GM18498 (cell line): ENCODE results near the gene SMAD4.

Source experiments
- ATAC-seq: cut with Tn5 transposase; IDR thresholded peaks from one replicate; pipeline ENCODE4 v1.9.1; 2021; ENCODE audit warnings: mild to moderate bottlenecking, moderate library complexity; ENCODE audit not compliant: unreplicated experiment

SMAD4 gene

DNA sequence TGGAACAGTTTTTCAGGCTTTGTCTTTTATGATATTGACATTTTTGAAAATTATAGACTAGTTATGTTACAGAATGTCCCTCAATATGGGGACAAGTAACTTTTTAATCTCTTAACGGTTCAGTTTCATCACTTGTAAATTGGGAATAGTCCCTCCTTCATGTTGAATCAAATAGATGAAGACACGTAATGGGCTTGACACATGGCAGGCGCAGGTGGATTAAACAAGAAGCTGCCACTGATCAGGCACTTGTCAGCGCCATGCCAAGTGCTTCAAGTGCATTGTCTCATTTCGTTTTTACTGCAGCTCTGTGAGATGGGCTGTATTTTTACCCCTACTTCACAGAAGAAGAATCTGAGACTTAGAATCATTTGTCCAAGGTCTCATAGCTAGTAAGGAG is 9.5 kb upstream of the SMAD4 start:
- no peak for ATAC-seq

DNA sequence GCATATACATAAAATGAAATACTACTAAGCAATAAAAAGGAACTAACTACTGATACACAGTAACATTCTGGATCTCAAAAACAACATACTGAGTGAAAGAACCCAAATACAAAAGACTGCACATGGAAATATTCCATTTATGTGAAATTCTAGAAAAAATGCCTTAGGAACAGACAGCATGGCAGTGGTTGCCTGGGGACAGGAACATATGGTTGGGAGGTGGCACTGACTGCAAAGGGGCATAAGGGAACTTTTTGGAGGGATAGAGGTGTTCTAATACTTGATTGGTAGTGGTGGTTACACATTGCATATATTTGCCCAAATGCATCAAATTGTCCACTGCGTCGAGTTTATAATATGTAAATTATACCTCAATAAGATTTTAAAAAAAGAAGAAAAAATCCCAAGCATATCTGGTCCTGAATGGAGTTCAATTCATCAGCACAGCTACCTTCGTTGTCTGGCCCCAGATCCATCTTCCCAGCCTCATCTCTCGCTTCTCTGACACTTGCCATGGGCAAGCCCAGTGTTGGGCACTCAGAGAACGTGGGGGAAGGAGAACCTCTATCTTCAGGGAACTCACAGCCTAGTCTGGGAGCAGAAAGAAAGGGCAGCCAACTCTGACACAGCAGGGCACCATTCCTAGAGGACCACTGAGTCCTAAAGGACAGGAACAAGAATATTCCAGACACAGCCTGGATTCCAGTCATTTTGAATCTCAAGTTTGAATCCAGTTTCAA is 8.6 kb upstream of the SMAD4 start:
- ATAC-seq: no peak

DNA sequence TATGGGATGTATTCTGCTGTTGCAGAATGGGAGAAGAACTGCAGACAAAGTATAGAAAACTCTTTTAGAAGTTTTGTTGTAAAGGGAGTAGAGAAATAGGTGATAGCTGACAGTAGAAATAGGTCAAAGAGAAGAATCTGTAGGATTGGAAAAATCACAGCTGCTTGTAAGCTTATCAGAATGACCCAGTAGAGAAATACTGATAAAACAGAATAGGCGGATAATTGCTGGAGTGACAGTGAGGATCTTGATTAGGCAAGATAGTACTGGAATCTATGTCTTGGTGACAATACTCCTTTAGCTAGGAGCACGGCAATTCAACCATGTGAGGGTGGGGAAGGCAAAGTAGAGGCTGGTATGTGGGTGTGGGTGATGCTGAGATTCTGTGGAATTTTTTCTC is 4.5 kb upstream of the SMAD4 start:
- ATAC-seq: no peak

- ATAC-seq: no peak
Observed at GRCh38 chr18:51028201-51028805, 1.7 kb upstream of the SMAD4 start.

GRCh38 chr18:51029378-51029693 is 677 bp upstream of the SMAD4 start:
- ATAC-seq: no peak

- peak; percentile 74 for ATAC-seq
Observed at GRCh38 chr18:51030537-51031258, 685 bp downstream of the SMAD4 start.

- ATAC-seq: no peak
Observed at GRCh38 chr18:51032193-51032592, 2.2 kb downstream of the SMAD4 start.

- no peak for ATAC-seq
Observed at GRCh38 chr18:51037230-51037629, 7.2 kb downstream of the SMAD4 start.

DNA sequence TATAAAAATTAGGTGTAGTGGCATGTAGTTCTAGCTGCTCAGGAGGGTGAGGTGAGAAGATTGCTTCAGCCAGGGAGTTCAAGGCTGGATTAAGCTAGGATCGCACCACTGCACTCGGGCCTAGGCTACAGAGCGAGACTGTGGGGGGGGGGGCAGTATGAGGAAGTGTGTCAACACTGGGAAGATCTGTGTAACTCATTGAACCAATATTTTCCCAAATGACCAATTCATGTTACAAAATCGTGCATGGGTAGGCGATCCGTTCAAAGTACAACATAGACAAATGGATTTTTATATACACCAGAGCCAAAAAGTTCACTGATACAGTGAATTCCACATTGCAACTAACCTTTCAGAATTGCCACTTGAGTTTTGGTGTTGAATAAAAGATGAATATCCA is 8.1 kb downstream of the SMAD4 start:
- ATAC-seq: no peak

DNA sequence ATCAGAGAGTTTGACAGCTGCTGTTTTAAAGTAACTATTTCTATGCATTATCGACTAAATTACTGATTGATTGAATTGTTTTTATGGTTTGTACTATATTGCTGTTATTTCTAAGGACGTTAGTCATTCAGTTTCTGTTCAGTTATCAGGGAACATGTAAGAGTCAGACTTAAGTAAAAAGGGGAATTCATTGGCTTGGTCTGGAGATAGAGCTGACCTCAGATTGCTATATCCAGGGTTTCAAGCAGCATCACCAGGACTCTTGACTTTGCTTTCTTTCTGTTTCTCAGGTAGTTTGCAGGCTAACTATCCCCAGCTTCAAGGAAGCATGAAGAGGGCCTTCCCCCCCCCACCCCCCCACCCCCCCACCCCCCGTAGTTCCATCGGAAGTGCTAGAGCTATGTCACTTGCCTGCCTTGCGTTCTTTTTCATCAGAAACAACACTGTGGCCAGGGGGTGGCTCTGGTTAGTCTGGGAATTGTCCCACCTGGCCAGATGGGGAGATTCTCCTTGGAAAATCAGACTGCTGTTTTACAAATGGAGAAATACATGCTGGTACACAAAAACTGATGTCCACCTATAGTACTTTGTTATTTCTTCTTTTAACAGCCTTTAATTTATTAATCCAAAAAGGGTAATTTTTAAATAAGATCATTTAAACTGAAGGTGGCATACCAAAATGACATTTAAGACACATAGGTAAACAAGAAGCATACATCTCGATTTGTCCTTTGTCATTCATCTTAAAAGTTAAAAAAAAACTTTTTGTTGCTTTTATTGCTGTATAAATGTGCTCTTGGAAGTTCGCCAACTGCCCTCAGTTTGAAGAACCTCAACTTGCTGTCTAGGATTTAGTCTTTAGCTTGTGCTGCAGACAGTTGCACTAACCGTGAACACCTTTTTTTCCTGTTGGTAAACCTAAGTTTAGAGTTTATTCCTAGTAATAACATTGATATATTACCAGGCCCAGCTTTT is 9.4 kb downstream of the SMAD4 start:
- ATAC-seq: no peak

DNA sequence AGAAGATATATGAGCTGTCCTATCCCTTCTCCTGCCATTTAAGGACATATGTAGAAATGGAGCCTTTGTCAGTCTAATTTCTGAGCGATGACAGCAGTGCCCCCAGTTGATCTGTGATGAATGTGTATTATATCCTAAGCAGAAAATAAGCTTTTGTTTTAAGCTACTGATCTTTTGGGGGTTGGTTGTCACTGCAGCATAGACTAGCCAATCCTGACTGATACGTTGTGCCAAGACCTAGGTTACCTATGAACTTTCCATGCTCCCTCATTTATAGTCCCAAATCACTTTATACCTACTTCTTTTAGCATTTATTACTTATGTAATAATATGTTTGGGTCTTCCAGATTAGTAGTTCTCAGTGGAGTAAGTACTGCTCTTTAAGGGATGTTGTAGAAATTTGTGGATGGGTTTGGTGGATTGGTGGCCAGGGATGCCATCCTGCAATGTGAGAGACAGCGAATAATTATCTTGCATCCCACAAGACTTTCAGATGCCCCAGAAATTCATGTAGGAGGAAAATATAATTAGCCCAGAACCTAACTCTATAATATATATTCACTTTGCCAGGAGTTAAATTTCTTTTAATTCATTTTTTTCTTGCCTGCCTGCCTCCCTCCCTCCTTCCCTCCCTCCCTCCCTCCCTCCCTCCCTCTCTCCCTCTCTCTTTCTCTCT is 11.8 kb downstream of the SMAD4 start:
- ATAC-seq: no peak

DNA sequence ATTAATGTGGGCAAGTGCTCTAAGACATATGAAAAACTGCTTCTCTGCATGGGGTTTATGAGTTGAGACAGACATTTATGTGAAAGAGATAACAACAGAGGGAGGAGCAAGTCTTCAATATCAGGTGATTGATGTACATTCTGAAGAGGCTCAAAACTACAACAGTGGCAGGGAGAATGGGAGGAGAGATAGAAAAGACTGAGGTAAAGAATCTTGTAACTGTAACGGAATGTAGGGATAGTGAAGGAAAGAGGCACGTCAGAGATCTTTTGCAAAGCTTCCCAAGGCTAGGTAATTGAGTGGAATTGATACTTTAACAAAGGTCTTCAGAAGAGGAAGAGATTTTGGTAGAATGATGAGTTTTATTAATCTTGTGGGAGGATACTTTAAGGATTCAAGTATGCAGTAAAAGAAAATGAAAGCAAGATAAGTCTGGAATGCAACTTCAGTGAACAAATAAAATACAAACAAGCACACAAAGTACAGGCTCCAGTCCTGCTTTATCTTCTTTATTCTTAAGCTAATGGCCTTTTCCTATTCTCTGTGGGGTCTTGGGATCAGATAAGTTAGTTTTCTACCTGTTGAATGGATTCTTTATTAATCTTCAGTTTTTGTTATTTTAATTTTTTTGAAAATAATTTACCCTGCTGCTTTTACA is 15.0 kb downstream of the SMAD4 start:
- ATAC-seq: no peak

- ATAC-seq: no peak
Observed at GRCh38 chr18:51048190-51048589, 18.2 kb downstream of the SMAD4 start.

DNA sequence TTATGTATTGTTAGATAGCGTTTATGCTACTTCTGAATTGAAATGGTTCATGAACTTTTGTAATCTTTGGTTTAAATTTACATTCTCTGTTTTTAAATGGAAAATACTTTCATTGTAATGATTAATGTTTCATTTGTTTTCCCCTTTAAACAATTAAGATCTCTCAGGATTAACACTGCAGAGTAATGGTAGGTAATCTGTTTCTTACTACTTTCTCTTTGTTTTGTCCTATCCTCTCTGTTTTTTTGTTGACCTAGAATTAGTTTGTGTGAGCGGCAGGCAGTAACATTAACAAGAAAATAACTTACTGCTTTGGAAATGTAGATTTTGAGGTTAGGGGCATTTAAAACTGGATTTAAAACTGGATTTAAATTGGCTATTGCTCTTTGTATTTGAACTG is 19.1 kb downstream of the SMAD4 start:
- ATAC-seq: no peak

GRCh38 chr18:51051105-51051712 is 21.2 kb downstream of the SMAD4 start:
- peak; percentile 60 for ATAC-seq

DNA sequence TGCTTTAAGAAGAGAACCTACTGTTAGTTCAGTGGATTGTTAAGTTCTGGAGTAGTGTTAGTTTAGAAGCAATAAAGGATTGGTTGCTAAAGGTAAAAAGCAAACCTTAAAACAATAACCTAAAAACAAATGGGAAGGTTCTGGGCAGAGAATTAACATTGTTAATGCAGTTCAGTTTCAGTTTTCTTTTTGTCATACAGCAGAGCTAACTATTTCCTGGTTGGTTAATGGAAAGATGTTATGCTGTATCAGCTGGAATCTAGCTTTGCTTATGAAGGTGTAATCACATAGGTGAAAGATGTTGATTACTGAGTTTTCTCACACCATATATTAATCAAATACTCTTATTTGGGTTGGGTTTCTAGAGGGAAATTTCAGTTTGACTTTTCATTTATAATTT is 23.8 kb downstream of the SMAD4 start:
- ATAC-seq: peak; percentile 64

DNA sequence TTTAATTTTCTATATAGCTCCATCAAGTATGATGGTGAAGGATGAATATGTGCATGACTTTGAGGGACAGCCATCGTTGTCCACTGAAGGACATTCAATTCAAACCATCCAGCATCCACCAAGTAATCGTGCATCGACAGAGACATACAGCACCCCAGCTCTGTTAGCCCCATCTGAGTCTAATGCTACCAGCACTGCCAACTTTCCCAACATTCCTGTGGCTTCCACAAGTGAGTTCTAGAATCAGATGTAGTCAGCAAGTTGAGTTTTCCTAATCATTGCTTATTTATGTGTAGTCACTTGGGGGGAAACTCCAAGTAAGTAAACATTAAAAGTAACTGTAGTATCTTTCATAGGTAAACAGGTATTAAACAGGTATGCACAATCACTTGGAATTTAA is 24.8 kb downstream of the SMAD4 start:
- no peak for ATAC-seq

- no peak for ATAC-seq
Observed at GRCh38 chr18:51059969-51060368, 30.0 kb downstream of the SMAD4 start.

DNA sequence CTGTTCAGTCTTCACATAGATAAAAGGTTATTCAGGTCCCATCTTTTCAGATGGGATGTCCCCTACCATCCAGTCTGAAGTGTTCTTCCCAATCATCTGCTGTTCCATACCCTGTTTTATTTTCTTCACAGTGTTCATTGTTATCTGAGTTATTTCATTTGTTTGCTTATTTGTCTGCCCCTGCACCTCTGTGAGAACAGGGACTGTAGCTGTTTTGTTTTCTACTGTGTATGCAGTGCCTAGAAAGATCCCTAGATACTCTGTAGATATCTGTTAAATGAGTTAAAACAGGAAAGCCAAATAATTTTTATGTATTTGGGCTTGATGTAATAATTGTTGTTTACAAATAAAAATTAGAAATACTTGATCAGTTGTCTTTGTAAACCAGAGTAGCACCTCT is 34.2 kb downstream of the SMAD4 start:
- ATAC-seq: no peak

DNA sequence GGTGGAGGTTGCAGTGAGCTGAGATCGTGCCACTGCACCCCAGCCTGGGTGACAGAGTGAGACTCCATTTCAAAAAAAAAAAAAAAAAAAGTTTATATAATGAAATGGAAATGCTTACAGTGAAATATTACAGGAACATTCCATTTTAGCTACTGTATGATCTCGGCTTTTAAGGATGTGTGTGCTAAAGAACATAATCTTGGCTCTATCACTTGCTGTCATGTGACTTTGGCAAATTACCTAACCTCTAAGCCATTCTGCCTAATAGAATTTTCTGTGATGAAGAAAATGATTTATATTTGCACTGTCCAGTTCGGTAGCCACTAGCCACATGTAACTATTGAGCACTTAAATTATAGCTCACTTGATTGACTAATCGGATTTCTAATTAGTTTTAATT is 36.3 kb downstream of the SMAD4 start:
- no peak for ATAC-seq
